GM12878 (cell line): ENCODE data around the gene BMP2K. TPM values are rescaled to one million over a fixed set of nuclear protein-coding genes. Genes with fewer than 3 reads are reported as not detected.

Source experiments
- ATAC-seq: fragments of 200-7000 bp; cut with Tn5 transposase; 3 replicates; pipeline ENCODE4 v1.9.1; 2020; ENCODE audit warnings: mild to moderate bottlenecking, moderate library complexity
- BruUV-seq: library from RNA; stranded (reverse); fragments of 400-500 nt; replicated peaks from 2 replicates; lab custom pipeline; 2021; lab: Mats Ljungman, UMichigan
- CTCF ChIA-PET: fragments of 300-600 bp; sonication (Branson Sonifier 250); formaldehyde crosslinking; extraction: SDS; loops from one replicate; lab custom pipeline; 2021; ENCODE audit warnings: inconsistent platforms; lab: Yijun Ruan, JAX
- POLR2A ChIA-PET: fragments of 350-600 bp; formaldehyde crosslinking; extraction: SDS; loops from one replicate; lab custom pipeline; 2021; ENCODE audit warnings: inconsistent platforms; lab: Charles Lee
- RAD21 ChIA-PET: fragments of 300-600 bp; sonication (Branson Sonifier 250); formaldehyde crosslinking; loops from one replicate; lab custom pipeline; 2023; ENCODE audit warnings: antibody characterized with exemption; ENCODE audit not compliant: unreplicated experiment; lab: Charles Lee
- SMC1A ChIA-PET: fragments of 300-600 bp; sonication (Branson Sonifier 250); formaldehyde crosslinking; loops from one replicate; lab custom pipeline; 2023; ENCODE audit not compliant: unreplicated experiment, uncharacterized antibody; lab: Charles Lee
- DNase-seq: peaks from one replicate; pipeline ENCODE4 v3.0.0-alpha.2; 2011; ENCODE audit warnings: low read depth, low spot score
- FAIRE-seq: peaks from 3 replicates; lab custom pipeline; 2011; peaks lifted over from hg19 to GRCh38; lab: Jason Lieb, UNC
- H2AFZ ChIP-seq: 2 replicates; pipeline ENCODE4 v1.6.0; 2011; ENCODE audit warnings: low read depth, low read length, control low read depth; ENCODE audit not compliant: control insufficient read depth
- H3K27ac ChIP-seq: 2 replicates; pipeline ENCODE4 v1.5.1; 2011; ENCODE audit warnings: control low read depth; ENCODE audit not compliant: control insufficient read depth, insufficient read depth
- H3K27me3 ChIP-seq, 2 experiments: replicated peaks in 1 of 2; 2 replicates each; pipeline versions ENCODE4 v1.6.0 to v1.6.1; 2011; ENCODE audit warnings: low read length in 1 of 2; ENCODE audit not compliant: control insufficient read depth in 2 of 2, insufficient read depth in 2 of 2
- H3K36me3 ChIP-seq, 2 experiments: 2 replicates each; pipeline ENCODE4 v1.5.1; 2011; ENCODE audit warnings: low read length in 1 of 2; ENCODE audit not compliant: control insufficient read depth in 2 of 2, insufficient read depth in 2 of 2
- H3K4me1 ChIP-seq: 2 replicates; pipeline ENCODE4 v1.6.1; 2011; ENCODE audit warnings: mild to moderate bottlenecking, low read length, moderate library complexity, mixed read lengths; ENCODE audit not compliant: control insufficient read depth, insufficient read depth
- H3K4me2 ChIP-seq: 2 replicates; pipeline ENCODE4 v1.6.0; 2011; ENCODE audit warnings: control low read depth; ENCODE audit not compliant: control insufficient read depth, insufficient read depth
- H3K4me3 ChIP-seq: fragments of 200-600 bp; sonication (generic); 2 replicates; pipeline ENCODE4 v1.5.1; 2016
- H3K79me2 ChIP-seq: 2 replicates; pipeline ENCODE4 v1.6.0; 2011; ENCODE audit warnings: low read length; ENCODE audit not compliant: control insufficient read depth, insufficient read depth
- H3K9ac ChIP-seq: 2 replicates; pipeline ENCODE4 v1.8.0; 2011; ENCODE audit warnings: low read length, control low read depth, mixed read lengths; ENCODE audit not compliant: control insufficient read depth, insufficient read depth
- H3K9me3 ChIP-seq: replicated peaks from 3 replicates; pipeline ENCODE4 v1.5.1; 2011; ENCODE audit warnings: mild to moderate bottlenecking, low read length; ENCODE audit not compliant: control insufficient read depth, insufficient read depth
- H4K20me1 ChIP-seq: 2 replicates; pipeline ENCODE4 v1.6.0; 2011; ENCODE audit not compliant: control insufficient read depth, insufficient read depth
- CBX5 ChIP-seq: sonication (generic); IDR thresholded peaks from 2 replicates; pipeline ENCODE4 v1.6.1; 2016; ENCODE audit warnings: low read depth, moderate library complexity, mild to moderate bottlenecking, inconsistent platforms
- CEBPB ChIP-seq, 2 experiments: fragments of 150-350 bp in 1 of 2; IDR thresholded peaks; 2 replicates each; pipeline ENCODE4 v1.6.1; 2012 to 2014; ENCODE audit warnings: low read depth in 2 of 2, low read length in 2 of 2, borderline replicate concordance in 1 of 2, inconsistent platforms in 1 of 2
- CHD4 ChIP-seq: fragments of 200-600 bp; sonication (generic); IDR thresholded peaks from 2 replicates; pipeline ENCODE4 v1.6.1; 2016; ENCODE audit warnings: mild to moderate bottlenecking
- GATAD2B ChIP-seq: fragments of 450-650 bp; conservative IDR thresholded peaks from 2 replicates; pipeline ENCODE4 v1.6.1; 2017; ENCODE audit warnings: low read depth, mild to moderate bottlenecking, moderate library complexity
- HDAC6 ChIP-seq: fragments of 200-600 bp; sonication (generic); IDR thresholded peaks from one replicate; pipeline ENCODE4 v1.8.0; 2017; ENCODE audit warnings: antibody characterized with exemption; ENCODE audit not compliant: unreplicated experiment
- NFXL1 ChIP-seq: fragments of 450-650 bp; IDR thresholded peaks from 2 replicates; pipeline ENCODE4 v1.6.1; 2017; ENCODE audit warnings: antibody characterized with exemption, mild to moderate bottlenecking, borderline replicate concordance
- WGBS: methylation state at CpG from one replicate; pipeline ENCODE4 v1.1.6; 2016; ENCODE audit warnings: low lambda C conversion rate; ENCODE audit not compliant: insufficient replicate concordance, insufficient coverage; ENCODE audit errors: missing lambda C conversion rate; 5-methylcytosine and 5-hydroxymethylcytosine counted together
- in situ Hi-C: fragments of 300-500 bp; cut with MboI; formaldehyde crosslinking; loops from 9 replicates; pipeline ENCODE4 v1.14.3; 2018; ENCODE audit warnings: mixed read lengths
- intact Hi-C: fragments of 100-400 bp; cut with micrococcal nuclease; formaldehyde crosslinking; loops from one replicate; pipeline ENCODE4 v1.14.2; 2022; ENCODE audit not compliant: unreplicated experiment
- polyA plus RNA-seq, 11 experiments: library from polyadenylated mRNA; depleted of rRNA in 4 of 11; unstranded in 6 of 11; stranded (reverse) in 5 of 11; fragments of >200 nt; fragmentation: Nextera tagmentation in 4 of 11; fragmentation: Illumina TruSeq in 1 of 11; extraction: Ambion mirVana in 4 of 11; extraction: Trizol in 1 of 11; gene quantifications; 1 replicate in 1 of 11; 2 replicates in 10 of 11; pipeline versions ENCODE4 v1.2.1 to v1.2.3, GENCODE V29; 2011 to 2016; ENCODE audit warnings: inconsistent platforms in 2 of 11, missing spikeins in 2 of 11, low read depth in 1 of 11
- total RNA-seq, 4 experiments: library from RNA; depleted of rRNA in 3 of 4; stranded (reverse); fragments of >200 nt in 3 of 4; fragmentation: Illumina TruSeq in 1 of 4; extraction: Trizol in 1 of 4; gene quantifications; 2 replicates each; pipeline versions ENCODE4 v1.2.1 to v1.2.3, GENCODE V29; 2013 to 2021
- TF ChIP-seq, protein P1 (sequence below): fragments of 450-650 bp; conservative IDR thresholded peaks from 2 replicates; pipeline ENCODE4 v1.6.1; 2017; ENCODE audit warnings: mild to moderate bottlenecking, moderate library complexity

Gene BMP2K
- total and polyA plus RNA-seq, 10 of the 15 experiments (the other 5 are each of a cell fraction or from before 2014, with no cell fraction given) = 3.3 to 84.6 (median 24.8) TPM

GRCh38 chr4:78787392-78788006, 11.3 kb downstream of the BMP2K start:
- H3K4me2 ChIP-seq = no peak overlapping the region
- no peak for TF ChIP-seq CHD4
- no peak for TF ChIP-seq CEBPB (IDR thresholded peaks at IDR 0.05; ENCODE audit: borderline replicate concordance in 1 of 2, low read depth in 2 of 2, low read length in 2 of 2)
- no peak for TF ChIP-seq GATAD2B
- TF ChIP-seq CBX5 = no peak
- TF ChIP-seq, protein P1, sequence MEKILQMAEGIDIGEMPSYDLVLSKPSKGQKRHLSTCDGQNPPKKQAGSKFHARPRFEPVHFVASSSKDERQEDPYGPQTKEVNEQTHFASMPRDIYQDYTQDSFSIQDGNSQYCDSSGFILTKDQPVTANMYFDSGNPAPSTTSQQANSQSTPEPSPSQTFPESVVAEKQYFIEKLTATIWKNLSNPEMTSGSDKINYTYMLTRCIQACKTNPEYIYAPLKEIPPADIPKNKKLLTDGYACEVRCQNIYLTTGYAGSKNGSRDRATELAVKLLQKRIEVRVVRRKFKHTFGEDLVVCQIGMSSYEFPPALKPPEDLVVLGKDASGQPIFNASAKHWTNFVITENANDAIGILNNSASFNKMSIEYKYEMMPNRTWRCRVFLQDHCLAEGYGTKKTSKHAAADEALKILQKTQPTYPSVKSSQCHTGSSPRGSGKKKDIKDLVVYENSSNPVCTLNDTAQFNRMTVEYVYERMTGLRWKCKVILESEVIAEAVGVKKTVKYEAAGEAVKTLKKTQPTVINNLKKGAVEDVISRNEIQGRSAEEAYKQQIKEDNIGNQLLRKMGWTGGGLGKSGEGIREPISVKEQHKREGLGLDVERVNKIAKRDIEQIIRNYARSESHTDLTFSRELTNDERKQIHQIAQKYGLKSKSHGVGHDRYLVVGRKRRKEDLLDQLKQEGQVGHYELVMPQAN = no peak
- TF ChIP-seq NFXL1 = no peak
- no peak for TF ChIP-seq HDAC6
- H3K4me3 ChIP-seq = no peak overlapping the region
- peaks cover 68% of the 10 kb centered on the region for H3K79me2 ChIP-seq
- H3K9ac ChIP-seq = no peak overlapping the region
- 71% methylated on average over 2 of the region's 2 CpGs for whole genome bisulfite sequencing
- H2AFZ ChIP-seq = peak overlapping the region; percentile 25; the same call in 1 of the 2 replicates
- peaks cover 0 to 2% of the 10 kb centered on the region in 2 experiments; a peak in 1 of 4 replicates for H3K36me3 ChIP-seq
- H3K27me3 ChIP-seq = no peaks in the 10 kb centered on the region
- ATAC-seq (peak; percentile 12; the same call in 2 of the 3 replicates), DNase-seq (no peak), FAIRE-seq (no peak)
- intact Hi-C loops (no loop called here), in situ Hi-C loops (no loop called here)
- CTCF ChIA-PET = interaction anchor here (0.7 to 1.1 kb wide), 2 partner anchors 99 to 175 kb away, joined by 3 to 4 read pairs; no protein-coding TSS in a partner anchor
- H3K9me3 ChIP-seq = no peaks in the 10 kb centered on the region; the same call in 1 of the 3 replicates
- SMC1A ChIA-PET = interaction anchor here (1.2 to 3.8 kb wide), 8 partner anchors 8 to 76 kb away, joined by 3 to 41 read pairs (median 4); no protein-coding TSS in a partner anchor
- H4K20me1 ChIP-seq = no peaks in the 10 kb centered on the region
- RAD21 ChIA-PET = interaction anchor here (1.7 kb wide), 1 partner anchor 11 kb away, joined by 4 read pairs; the partner anchor contains the start of gene BMP2K
- no TSS peak for BruUV-seq
- H3K27ac ChIP-seq = no peak overlapping the region
- H3K4me1 ChIP-seq = no peaks in the 10 kb centered on the region
- POLR2A ChIA-PET = interaction anchor here (0.6 to 2.5 kb wide), 2 partner anchors 7 to 742 kb away, joined by 3 to 11 read pairs; no protein-coding TSS in a partner anchor
